ENCODE results near the gene PARD6G.
"Not testable (repeated sequence)": the region's sequence is repeated elsewhere in the genome, so short reads cannot be mapped to it uniquely, and the experiment has no call there.

Gene PARD6G

GRCh38 chr18:80170395-80171053, 76.8 kb downstream of the PARD6G start:
- no peak for DNase-seq

GRCh38 chr18:80169607-80170006, 77.7 kb downstream of the PARD6G start:
- DNase-seq = peak; percentile 23

- DNase-seq = no peak
Observed at GRCh38 chr18:80168982-80169381, 78.3 kb downstream of the PARD6G start.

- DNase-seq = peak; percentile 60
Observed at GRCh38 chr18:80168346-80168745, 79.0 kb downstream of the PARD6G start.

GRCh38 chr18:80167931-80168330, 79.4 kb downstream of the PARD6G start:
- DNase-seq = no peak

GRCh38 chr18:80167331-80167730, 80.0 kb downstream of the PARD6G start:
- DNase-seq = no peak

- DNase-seq = no peak
Observed at GRCh38 chr18:80166725-80167124, 80.6 kb downstream of the PARD6G start.

GRCh38 chr18:80166240-80166639, 81.1 kb downstream of the PARD6G start:
- no peak for DNase-seq

GRCh38 chr18:80164727-80165355, 82.5 kb downstream of the PARD6G start:
- DNase-seq = not testable (repeated sequence)

GRCh38 chr18:80163183-80163582, 84.1 kb downstream of the PARD6G start:
- DNase-seq = no peak

GRCh38 chr18:80161781-80162417, 85.4 kb downstream of the PARD6G start:
- DNase-seq = no peak

- DNase-seq = peak; percentile 31
Observed at GRCh38 chr18:80159713-80160636, 87.3 kb downstream of the PARD6G start.

- DNase-seq = no peak
Observed at GRCh38 chr18:80158365-80158764, 88.9 kb downstream of the PARD6G start.

GRCh38 chr18:80157708-80158343, 89.5 kb downstream of the PARD6G start:
- DNase-seq = peak; percentile 59

GRCh38 chr18:80154293-80154692, 93.0 kb downstream of the PARD6G start:
- no peak for DNase-seq

GRCh38 chr18:80149667-80150066, 97.6 kb downstream of the PARD6G start:
- no peak for DNase-seq

GRCh38 chr18:80148326-80149199, 98.8 kb downstream of the PARD6G start:
- no peak for DNase-seq

GRCh38 chr18:80147418-80148325, 99.6 kb downstream of the PARD6G start:
- peak; percentile 83 for DNase-seq

GRCh38 chr18:80147037-80147417, 100.3 kb downstream of the PARD6G start:
- DNase-seq = no peak

GRCh38 chr18:80145196-80145804, 102.0 kb downstream of the PARD6G start:
- no peak for DNase-seq
